Esophagus muscularis mucosa (tissue), 3 donors: ENCODE data around the gene EVPL.

Experiments used
- CTCF ChIP-seq, 3 experiments: fragments of 200-600 bp in 2 of 3; fragments of 450-650 bp in 1 of 3; sonication (generic) in 2 of 3; IDR thresholded peaks; one replicate each; pipeline ENCODE4 v1.5.1; 2017 to 2019; ENCODE audit warnings: antibody characterized with exemption in 3 of 3, mild to moderate bottlenecking in 2 of 3, moderate library complexity in 1 of 3
- POLR2A ChIP-seq: fragments of 450-650 bp; IDR thresholded peaks from one replicate; pipeline ENCODE4 v1.6.1; 2017; ENCODE audit warnings: antibody characterized with exemption, moderate library complexity, mild to moderate bottlenecking, low read depth
- POLR2AphosphoS5 ChIP-seq, 2 donors: sonication (generic); formaldehyde crosslinking; IDR thresholded peaks; one replicate each; pipeline ENCODE4 v1.6.1; 2017; ENCODE audit warnings: antibody characterized with exemption in 2 of 2

- TF ChIP-seq CTCF (IDR thresholded peaks at IDR 0.05) (no peak), POLR2AphosphoS5 (IDR thresholded peaks at IDR 0.05) (no peak), POLR2A (no peak)
Observed at GRCh38 chr17:76032073-76032779, 5.1 kb upstream of the EVPL start.
